HG03575 (cell line): ENCODE results near the gene PUS3.

ENCODE experiments used
- ATAC-seq: cut with Tn5 transposase; IDR thresholded peaks from one replicate; pipeline ENCODE4 v1.9.1; 2021; ENCODE audit not compliant: unreplicated experiment, insufficient number of reproducible peaks, low FRiP score; ENCODE audit errors: extremely low read depth

PUS3 gene

GRCh38 chr11:125942771-125943428 is 39.9 kb upstream of the PUS3 start:
- ATAC-seq = no peak

- no peak for ATAC-seq
Measured at GRCh38 chr11:125941619-125942611, 38.9 kb upstream of the PUS3 start.

GRCh38 chr11:125941267-125941618 is 38.2 kb upstream of the PUS3 start:
- no peak for ATAC-seq

- no peak for ATAC-seq
Measured at GRCh38 chr11:125940145-125940544, 37.1 kb upstream of the PUS3 start.

GRCh38 chr11:125939081-125939521 is 36.1 kb upstream of the PUS3 start:
- no peak for ATAC-seq

- no peak for ATAC-seq
Measured at GRCh38 chr11:125938418-125938817, 35.4 kb upstream of the PUS3 start.

- ATAC-seq = no peak
Measured at GRCh38 chr11:125935618-125936199, 32.7 kb upstream of the PUS3 start.

GRCh38 chr11:125935056-125935455 is 32.0 kb upstream of the PUS3 start:
- no peak for ATAC-seq

- no peak for ATAC-seq
Measured at GRCh38 chr11:125934473-125934872, 31.5 kb upstream of the PUS3 start.

- no peak for ATAC-seq
Measured at GRCh38 chr11:125933030-125933813, 30.2 kb upstream of the PUS3 start.

- ATAC-seq = no peak
Measured at GRCh38 chr11:125932301-125932700, 29.3 kb upstream of the PUS3 start.

GRCh38 chr11:125931668-125932067 is 28.7 kb upstream of the PUS3 start:
- no peak for ATAC-seq

- no peak for ATAC-seq
Measured at GRCh38 chr11:125931116-125931515, 28.1 kb upstream of the PUS3 start.

GRCh38 chr11:125930076-125930450 is 27.1 kb upstream of the PUS3 start:
- no peak for ATAC-seq

GRCh38 chr11:125929445-125930075 is 26.6 kb upstream of the PUS3 start:
- ATAC-seq = no peak

- no peak for ATAC-seq
Measured at GRCh38 chr11:125926682-125927081, 23.7 kb upstream of the PUS3 start.

- ATAC-seq = no peak
Measured at GRCh38 chr11:125925804-125926203, 22.8 kb upstream of the PUS3 start.

- no peak for ATAC-seq
Measured at GRCh38 chr11:125925247-125925740, 22.3 kb upstream of the PUS3 start.
